Fibroblast of the conjunctiva (primary cell): ENCODE data around the gene TPGS1.

Source experiments
- DNase-seq: peaks from one replicate; pipeline ENCODE4 v3.0.0-alpha.2; 2010; ENCODE audit warnings: low read depth

TPGS1 gene

GRCh38 chr19:519449-519865, 12.2 kb downstream of the TPGS1 start:
- DNase-seq: no peak

GRCh38 chr19:522726-523125, 15.4 kb downstream of the TPGS1 start:
- no peak for DNase-seq

GRCh38 chr19:524062-524674, 16.9 kb downstream of the TPGS1 start:
- no peak for DNase-seq

GRCh38 chr19:525029-525428, 17.7 kb downstream of the TPGS1 start:
- no peak for DNase-seq

- DNase-seq: no peak
Observed at GRCh38 chr19:525857-526419, 18.6 kb downstream of the TPGS1 start.

GRCh38 chr19:530134-531008, 23.1 kb downstream of the TPGS1 start:
- DNase-seq: no peak

GRCh38 chr19:531009-531752, 23.9 kb downstream of the TPGS1 start:
- peak; percentile 69 for DNase-seq

- no peak for DNase-seq
Observed at GRCh38 chr19:531753-532560, 24.7 kb downstream of the TPGS1 start, which contains the start of gene CDC34. CDC34 (plus strand) TSS chr19:531760; CDS start chr19:531932, 172 bp downstream.

- peak; percentile 52 for DNase-seq
Observed at GRCh38 chr19:532561-533363, 25.5 kb downstream of the TPGS1 start.

- DNase-seq: no peak
Observed at GRCh38 chr19:533364-534058, 26.2 kb downstream of the TPGS1 start.

GRCh38 chr19:534088-534487, 26.8 kb downstream of the TPGS1 start:
- no peak for DNase-seq

- DNase-seq: no peak
Observed at GRCh38 chr19:535017-535835, 27.9 kb downstream of the TPGS1 start.

- DNase-seq: no peak
Observed at GRCh38 chr19:536031-536880, 29.0 kb downstream of the TPGS1 start.

GRCh38 chr19:536881-537404, 29.6 kb downstream of the TPGS1 start:
- no peak for DNase-seq

- no peak for DNase-seq
Observed at GRCh38 chr19:538641-539428, 31.5 kb downstream of the TPGS1 start.

GRCh38 chr19:539429-540030, 32.2 kb downstream of the TPGS1 start:
- no peak for DNase-seq
